ENCODE measurements around the gene PDE6A. TPM values are rescaled to one million over a fixed set of nuclear protein-coding genes. Genes with fewer than 3 reads are reported as not detected.

The PDE6A gene
- total and polyA plus RNA-seq, 9 of the 15 experiments (the other 6 are each of a cell fraction or from before 2014, with no cell fraction given): 0.01 to 0.04 (median 0.01) TPM; not detected in 6

GRCh38 chr5:149881874-149882273 lies 62.7 kb downstream of the PDE6A start (continued):
- TF ChIP-seq, protein P1, sequence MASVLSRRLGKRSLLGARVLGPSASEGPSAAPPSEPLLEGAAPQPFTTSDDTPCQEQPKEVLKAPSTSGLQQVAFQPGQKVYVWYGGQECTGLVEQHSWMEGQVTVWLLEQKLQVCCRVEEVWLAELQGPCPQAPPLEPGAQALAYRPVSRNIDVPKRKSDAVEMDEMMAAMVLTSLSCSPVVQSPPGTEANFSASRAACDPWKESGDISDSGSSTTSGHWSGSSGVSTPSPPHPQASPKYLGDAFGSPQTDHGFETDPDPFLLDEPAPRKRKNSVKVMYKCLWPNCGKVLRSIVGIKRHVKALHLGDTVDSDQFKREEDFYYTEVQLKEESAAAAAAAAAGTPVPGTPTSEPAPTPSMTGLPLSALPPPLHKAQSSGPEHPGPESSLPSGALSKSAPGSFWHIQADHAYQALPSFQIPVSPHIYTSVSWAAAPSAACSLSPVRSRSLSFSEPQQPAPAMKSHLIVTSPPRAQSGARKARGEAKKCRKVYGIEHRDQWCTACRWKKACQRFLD (CRISPR knock-in tag; IDR thresholded peaks at IDR 0.05): no peak

DNA sequence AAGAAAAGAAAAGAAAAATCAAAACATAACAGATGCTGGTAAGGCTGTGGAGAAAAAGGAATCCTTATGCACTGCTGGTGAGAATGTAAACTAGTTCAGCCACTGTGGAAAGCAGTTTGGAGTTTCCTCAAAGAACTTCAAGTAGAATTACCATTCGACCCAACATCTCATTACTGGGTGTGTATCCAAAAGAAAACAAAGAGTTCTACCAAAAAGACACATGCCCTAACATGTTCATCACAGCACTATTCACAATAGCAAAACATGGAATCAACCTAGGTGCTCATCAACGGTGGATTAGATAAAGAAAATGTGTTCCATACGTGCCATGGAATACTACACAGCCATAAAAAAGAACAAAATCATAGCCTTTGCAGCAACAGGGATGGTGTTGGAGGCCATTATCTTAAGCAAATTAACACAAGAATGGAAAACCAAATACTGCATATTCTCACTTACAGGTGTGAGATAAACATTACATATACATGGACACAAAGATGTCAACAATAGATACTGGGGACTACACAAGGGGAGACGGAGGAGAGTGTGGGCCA lies 63.4 kb downstream of the PDE6A start:
- no peak for TF ChIP-seq ZNF318 (IDR thresholded peaks at IDR 0.05; ENCODE audit: borderline replicate concordance in 1 of 2, low read depth in 1 of 2)
- no peak for TF ChIP-seq TAL1 (IDR thresholded peaks at IDR 0.05)
- TF ChIP-seq FIP1L1 (IDR thresholded peaks at IDR 0.05; ENCODE audit: low read depth, low read length, poor library complexity, severe bottlenecking): no peak
- TF ChIP-seq BCOR (IDR thresholded peaks at IDR 0.05): peak; percentile 48; the same call in 1 of the 2 replicates
- 0 out of 2 replicates have a peak, but pooled peaks have one; percentile 10 for TF ChIP-seq GATA2 (CRISPR knock-in tag; IDR thresholded peaks at IDR 0.05)
- TF ChIP-seq ZNF146 (CRISPR knock-in tag; IDR thresholded peaks at IDR 0.05; ENCODE audit: unreplicated experiment): peak; percentile 93
- no peaks in the 10 kb centered on the region for H3K9me1 ChIP-seq (ENCODE audit: control insufficient read depth, insufficient read depth, low read length)
- CTCF ChIA-PET (ENCODE audit: low intra/inter-chr PET ratio): no interaction called here
- H3K36me3 ChIP-seq (ENCODE audit: control insufficient read depth, insufficient read depth, low read length): no peaks in the 10 kb centered on the region
- intact Hi-C loops (cut with micrococcal nuclease): no loop called here
- FAIRE-seq: peak; percentile 11
- no TSS peak for BruUV-seq (replicated peaks)
- POLR2A ChIA-PET: no interaction called here
- in situ Hi-C loops (cut with MboI): no loop called here
- no peaks in the 10 kb centered on the region; a peak in 1 of 5 replicates for H3K4me1 ChIP-seq (replicated peaks in 1 of 2; ENCODE audit: control insufficient read depth in 2 of 2, insufficient read depth in 2 of 2, low read length in 2 of 2)
- no peaks in the 10 kb centered on the region for H3K27me3 ChIP-seq (ENCODE audit: control insufficient read depth in 2 of 2, insufficient read depth in 2 of 2, low read length in 2 of 2)
- ATAC-seq: no peak
- no peak for DNase-seq (ENCODE audit: extremely low read depth in 1 of 4, low spot score in 3 of 4)
- H3K4me3 ChIP-seq: no peak overlapping the region
- no peaks in the 10 kb centered on the region for H3K9me3 ChIP-seq (replicated peaks; ENCODE audit: control insufficient read depth, insufficient read depth, low read depth, low read length)
- no peaks in the 10 kb centered on the region for H4K20me1 ChIP-seq (replicated peaks; ENCODE audit: control insufficient read depth, insufficient read depth, low read length)
- no peak overlapping the region for H3K27ac ChIP-seq (ENCODE audit: extremely low read depth, low read depth, low read length)
- no peak overlapping the region for H3K9ac ChIP-seq (ENCODE audit: insufficient read depth in 1 of 2, low read depth in 2 of 2, low read length in 2 of 2)
- H3K79me2 ChIP-seq (ENCODE audit: control insufficient read depth, insufficient read depth, low read length): no peaks in the 10 kb centered on the region
- 67% methylated on average over 4 of the region's 4 CpGs for WGBS (ENCODE audit: insufficient coverage, low coverage, missing lambda C conversion rate)
- no peak overlapping the region for H3K4me2 ChIP-seq (ENCODE audit: insufficient read depth, low read length)
- H2AFZ ChIP-seq (ENCODE audit: low read depth, low read length): no peak overlapping the region
